ENCODE data around the gene INF2.

Gene INF2

GRCh38 chr14:104676694-104677511 is 12.5 kb upstream of the INF2 start:
- DNase-seq (ENCODE audit: low spot score): peak; percentile 59

DNA sequence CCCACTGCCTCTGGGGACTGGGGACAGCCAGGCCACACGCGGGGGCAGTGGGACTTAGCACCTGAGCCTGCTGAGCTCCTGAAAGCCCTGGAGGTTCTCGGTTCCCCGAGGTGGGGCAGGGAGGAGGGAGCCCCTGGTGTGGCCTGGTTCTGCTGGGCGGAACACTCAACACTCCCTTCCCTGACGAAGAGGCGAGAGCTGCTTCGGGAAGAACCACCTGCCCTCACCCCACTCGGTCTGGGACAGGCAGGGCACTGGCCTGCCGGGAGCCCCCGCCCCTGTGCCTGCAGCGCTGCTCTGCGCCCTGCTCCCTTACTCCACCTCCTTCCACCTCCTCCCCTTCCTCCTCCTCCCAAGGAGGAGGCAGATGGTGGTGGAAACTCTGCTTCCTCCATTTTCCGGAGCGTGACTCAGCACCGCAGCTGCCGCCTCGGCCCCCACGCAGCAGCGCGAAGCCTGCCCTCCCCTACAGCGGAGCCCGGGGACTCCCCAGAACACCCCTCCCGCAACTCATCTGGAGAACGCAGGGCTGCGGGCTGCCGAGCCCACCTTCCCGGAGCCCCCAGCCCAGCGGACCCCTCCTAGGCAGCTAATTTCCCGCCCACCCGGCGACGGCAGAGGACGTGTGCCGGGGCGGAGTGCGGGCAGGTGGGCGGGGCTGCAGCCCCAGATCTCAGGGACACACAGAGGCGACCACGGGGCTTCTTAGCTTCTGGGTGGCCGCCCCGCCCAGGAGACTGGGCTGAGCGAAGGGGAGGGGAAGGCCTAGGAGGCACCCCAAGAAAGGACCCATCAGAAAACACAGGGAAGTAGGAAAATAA is 11.7 kb upstream of the INF2 start:
- DNase-seq (ENCODE audit: low spot score): peak; percentile 73

GRCh38 chr14:104678346-104678745 is 11.1 kb upstream of the INF2 start:
- DNase-seq (ENCODE audit: low spot score): no peak

DNA sequence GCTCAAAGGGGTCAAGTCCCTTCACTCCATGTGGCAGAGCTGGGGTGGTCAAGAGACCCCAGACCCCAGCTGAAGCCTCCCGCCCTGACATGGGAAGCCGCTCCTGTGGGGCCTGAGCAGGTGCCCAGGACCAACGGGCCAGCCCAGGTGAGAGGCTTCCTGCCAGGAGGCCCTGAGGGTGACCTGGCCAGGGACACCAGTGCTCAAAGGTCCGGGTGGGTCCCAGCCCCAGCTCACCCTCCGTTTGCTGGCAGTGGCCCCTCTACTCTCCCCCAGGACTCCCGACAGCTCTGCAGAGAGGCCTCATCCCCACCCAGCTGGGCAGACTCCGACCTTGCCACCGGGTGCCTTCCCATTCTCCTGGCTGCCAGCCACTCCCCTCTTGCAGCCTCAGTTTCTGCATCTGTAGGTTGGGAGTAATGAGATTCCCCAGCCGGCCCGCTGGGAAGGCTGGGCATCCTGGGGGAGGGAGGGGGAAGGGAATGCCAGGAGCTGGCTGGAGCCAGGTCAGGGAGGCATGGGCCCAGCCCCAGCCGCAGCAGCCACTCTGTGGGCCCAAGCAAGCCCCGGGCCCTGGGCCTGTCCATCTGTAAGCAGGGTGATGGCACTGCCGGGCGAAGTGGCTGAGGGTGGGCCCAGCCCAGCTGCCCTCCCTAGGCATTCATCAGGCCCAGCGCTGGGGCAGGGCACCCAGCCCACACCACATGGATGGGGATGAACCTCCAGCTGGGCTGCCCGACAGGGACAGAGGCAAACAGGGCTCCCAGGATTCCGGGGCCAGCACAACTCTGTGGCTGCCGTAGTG is 10.3 kb upstream of the INF2 start:
- no peak for DNase-seq (ENCODE audit: low spot score)

DNA sequence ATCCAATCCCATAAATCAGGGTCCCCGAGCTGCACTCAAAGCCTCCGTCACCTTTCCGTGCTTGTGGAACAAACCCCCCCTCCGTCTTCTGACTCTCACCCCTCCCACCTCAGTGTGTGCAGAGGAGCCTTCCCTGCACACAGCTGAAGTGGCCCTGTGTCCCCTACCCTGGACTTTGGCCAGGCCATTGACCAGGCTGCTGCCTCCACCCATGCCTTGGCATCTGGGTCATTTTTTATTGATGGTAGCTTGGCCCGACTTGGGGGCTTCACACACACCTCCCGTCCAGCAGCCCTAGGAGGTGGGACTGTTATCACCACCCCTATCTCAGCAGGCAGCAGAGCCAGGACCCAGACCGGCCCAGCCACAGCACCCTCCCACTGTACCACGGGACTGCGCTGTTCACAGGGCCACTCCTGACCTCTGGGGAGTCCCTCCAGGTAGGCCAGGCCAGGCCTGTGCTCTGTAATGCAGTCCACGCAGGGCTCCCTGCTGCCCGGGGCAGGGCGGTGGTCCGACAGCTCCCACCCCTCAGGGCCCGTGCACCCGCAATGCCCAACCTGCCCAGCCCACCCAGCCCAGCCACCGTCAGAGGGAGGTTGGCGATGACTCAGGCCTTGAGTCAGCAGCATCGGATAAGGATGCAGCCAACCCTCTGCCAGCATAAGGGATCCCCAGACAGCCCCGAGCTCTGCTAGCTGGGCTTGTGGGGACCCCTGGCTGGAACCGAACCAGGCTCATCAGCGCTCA is 9.2 kb upstream of the INF2 start:
- DNase-seq (ENCODE audit: low spot score): no peak

DNA sequence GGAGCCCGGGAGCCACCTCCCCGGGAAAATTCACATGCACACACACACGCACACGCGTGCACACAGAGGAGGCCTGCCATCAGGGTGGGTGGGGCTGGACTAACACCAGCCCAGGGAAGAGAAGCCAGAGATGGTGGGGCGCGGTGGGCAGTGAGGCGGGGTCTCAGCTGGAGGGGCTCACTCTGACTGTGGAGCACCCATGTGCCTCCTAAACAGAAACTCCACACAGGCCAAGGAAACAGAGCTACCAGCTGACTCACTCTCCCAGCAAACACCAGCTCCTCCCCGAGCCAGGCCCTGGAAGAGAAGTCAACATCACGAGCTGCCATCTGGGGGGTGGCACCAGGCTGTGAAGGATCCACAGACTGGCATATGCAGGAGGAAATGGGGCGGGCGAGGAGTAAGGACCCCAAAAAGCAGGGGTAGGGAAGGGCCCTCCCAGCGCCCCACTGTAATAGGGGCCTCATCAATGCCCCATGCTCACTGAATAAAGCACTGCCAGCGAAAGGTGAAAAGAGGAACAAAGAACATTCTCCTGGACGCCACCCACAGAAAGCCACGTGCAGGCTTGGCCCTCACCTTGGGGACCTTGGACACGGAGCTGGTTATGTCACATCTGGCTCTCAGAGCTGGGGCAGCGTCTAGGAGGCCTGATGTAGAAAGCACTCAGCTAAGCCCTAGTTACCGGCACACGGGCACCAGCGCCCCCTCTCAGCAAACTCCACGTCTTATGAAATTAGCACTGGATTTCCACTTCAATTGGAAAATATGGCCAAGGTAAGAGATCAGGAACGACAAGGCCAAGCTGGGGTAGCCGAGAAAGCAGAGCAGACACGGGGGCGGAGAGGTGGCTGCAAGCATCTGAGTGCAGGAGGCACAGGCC is 8.4 kb upstream of the INF2 start:
- no peak for DNase-seq (ENCODE audit: low spot score)

- DNase-seq (ENCODE audit: low spot score): no peak
Measured at GRCh38 chr14:104681689-104682074, 7.7 kb upstream of the INF2 start.

GRCh38 chr14:104682107-104682593 is 7.3 kb upstream of the INF2 start:
- no peak for DNase-seq (ENCODE audit: low spot score)

- no peak for DNase-seq (ENCODE audit: low spot score)
Measured at GRCh38 chr14:104683653-104684448, 5.6 kb upstream of the INF2 start.

- no peak for DNase-seq (ENCODE audit: low spot score)
Measured at GRCh38 chr14:104684449-104684821, 5.0 kb upstream of the INF2 start.

DNA sequence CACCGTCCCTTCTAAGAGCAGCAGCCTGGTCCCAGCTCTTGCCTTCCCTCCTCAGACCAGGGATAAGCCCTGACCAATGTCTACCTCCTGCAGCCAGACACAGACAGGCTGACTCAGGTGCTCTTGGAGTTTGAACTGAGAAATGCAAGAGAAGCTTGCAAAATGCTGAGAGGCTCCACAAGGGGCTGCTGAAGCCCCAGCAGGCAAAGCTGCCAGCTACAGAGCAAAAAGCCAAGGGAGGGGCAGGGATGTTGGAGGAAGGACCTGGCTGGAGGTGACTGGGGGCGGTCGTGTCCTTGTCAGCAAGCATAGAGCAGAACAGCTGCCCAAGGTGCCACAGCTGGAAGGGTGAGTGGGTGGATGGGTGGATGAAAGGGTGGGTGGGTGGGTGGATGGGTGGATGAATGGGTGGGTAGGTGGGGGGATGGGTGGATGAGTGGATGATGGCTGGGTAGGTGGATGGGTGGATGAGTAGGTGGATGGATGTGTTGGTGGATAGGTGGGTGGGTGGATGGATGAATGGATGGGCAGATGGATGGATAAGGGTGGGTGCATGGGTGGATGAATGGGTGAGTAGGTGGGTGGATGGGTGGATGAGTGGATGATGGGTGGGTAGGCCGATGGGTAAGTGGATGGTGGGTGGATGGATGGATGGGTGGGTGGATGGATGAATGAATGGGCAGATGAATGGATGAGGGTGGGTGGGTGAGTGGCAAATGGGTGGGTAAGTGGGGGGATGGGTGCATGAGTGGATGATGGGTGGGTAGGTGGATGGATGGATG is 4.0 kb upstream of the INF2 start:
- DNase-seq (ENCODE audit: low spot score): no peak

- no peak for DNase-seq (ENCODE audit: low spot score)
Measured at GRCh38 chr14:104685998-104686610, 3.3 kb upstream of the INF2 start.

DNA sequence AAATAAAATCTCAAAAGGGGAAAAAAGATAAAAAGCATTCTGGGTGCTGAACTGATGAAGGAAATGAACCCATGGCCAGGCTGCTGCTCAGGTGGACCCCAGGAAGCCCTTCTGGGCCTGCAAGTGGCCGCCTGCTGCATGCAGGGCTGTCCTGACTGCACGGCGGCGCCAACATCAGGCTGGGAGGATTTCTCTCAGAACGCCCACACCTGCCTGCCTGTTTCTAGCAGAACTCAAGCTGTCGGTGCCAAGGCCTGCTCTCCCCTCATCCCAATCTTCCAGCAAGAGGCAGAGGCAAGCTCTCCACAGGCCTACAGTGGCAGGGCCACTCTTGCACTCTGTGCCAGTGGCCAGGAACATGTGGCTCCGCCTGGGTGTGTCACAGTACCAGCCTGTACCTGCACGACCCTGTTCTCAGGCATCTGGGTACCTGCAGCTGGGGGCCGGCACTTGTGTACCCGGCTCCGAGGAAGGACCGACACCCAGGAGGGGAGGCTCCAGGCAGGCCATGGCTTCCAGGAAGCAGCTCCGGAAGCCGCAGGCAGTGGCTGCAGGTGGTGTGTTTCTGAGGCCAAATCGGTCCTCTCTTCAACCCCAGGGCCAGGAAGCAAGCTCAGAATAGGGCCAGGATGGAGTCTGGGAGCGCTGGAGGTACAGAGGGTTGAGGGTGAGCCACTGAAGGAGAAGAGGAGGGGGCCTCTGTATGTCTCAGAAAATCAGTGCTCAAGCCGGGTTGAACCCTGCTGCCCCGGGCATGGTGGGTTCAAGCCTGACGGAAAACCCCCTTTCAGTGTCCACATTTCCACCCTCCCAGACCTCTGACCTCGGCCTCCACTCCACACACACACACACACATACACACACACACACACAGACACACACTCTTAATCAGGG is 2.5 kb upstream of the INF2 start:
- peak; percentile 37 for DNase-seq (ENCODE audit: low spot score)

DNA sequence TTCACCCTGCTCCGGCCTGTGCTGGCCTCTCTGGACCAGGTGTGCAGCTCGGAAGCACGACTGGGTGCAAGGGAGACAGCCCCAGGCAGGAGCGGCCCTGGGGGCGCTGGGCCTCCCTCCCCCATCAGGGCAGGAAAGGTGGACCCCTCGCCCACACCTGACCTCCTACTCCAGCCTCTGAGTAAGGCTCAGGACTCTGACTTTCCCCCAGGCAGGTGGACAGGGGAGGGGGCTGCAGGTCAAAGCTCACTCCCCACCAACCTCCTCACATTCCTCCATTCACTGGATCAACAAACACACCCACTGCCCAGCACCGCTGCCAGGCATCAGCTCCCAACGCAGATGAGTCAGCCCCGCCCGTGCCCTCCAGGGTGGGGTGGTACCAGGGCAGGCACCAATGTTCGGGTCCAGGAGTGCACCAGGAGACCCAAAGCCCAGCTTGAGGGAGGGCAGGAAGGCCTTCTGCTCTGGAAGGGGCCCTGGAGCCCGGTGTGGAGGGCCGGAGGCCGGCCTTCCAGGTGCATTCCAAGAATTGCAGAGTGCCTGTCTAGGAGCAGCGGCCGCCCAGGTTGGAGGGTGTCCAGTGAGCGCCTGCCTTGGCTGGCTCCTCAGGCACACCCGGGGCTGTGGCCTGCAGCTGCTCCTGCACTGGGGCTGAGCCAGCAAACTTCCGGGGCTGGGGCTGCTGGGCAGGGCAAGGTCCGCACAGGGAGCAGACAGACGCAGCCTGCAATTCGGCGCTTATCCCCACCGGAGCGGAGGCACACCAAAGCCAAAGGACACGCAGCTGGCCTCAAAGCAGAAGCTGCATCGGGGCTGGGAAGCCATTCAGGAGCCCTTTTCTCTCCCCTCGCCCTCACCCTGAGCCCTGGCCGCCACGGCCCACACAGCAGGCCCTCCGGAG is 1.6 kb upstream of the INF2 start:
- no peak for DNase-seq (ENCODE audit: low spot score)

DNA sequence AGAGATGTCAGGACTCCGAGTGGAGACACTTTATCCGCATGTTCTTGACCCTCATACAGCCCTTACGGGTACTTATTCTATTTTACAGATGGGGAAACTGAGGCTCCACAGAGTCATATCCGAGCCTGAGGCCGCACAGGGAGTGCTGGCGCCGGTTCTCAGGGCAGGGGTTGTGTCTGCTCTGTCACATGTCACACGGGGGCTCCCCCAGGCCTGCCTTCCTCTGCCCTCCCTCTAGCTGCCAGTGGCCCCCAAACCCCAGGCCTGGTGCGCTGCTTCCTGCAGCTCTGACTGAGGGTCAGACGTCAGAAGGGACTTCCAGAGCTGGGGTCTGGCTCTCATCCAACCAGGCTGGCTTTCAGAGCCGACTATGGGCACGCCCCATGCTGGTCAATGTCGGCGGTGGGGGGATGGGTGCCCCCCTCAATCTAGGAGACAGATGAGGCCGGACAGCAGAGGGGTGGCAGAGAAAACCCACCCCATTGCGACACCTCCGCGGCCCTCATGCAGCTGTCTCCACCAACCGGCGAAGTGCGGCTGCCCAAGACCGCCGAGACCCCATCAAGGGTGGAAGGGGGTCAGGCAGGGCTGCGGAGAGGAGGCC is 811 bp upstream of the INF2 start:
- DNase-seq (ENCODE audit: low spot score): no peak
